Stimulated activated CD4-positive, alpha-beta T cell treated with anti-CD3 and anti-CD28 coated beads, Interleukin-1b, Interleukin-23, amount 100 ng/mL, for 48 hours (primary cell): ENCODE results near the gene ZG16B.

Experiments used
- DNase-seq: peaks from one replicate; pipeline ENCODE4 v3.0.0-alpha.2; 2020

Gene ZG16B, protein sequence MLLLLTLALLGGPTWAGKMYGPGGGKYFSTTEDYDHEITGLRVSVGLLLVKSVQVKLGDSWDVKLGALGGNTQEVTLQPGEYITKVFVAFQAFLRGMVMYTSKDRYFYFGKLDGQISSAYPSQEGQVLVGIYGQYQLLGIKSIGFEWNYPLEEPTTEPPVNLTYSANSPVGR

DNA sequence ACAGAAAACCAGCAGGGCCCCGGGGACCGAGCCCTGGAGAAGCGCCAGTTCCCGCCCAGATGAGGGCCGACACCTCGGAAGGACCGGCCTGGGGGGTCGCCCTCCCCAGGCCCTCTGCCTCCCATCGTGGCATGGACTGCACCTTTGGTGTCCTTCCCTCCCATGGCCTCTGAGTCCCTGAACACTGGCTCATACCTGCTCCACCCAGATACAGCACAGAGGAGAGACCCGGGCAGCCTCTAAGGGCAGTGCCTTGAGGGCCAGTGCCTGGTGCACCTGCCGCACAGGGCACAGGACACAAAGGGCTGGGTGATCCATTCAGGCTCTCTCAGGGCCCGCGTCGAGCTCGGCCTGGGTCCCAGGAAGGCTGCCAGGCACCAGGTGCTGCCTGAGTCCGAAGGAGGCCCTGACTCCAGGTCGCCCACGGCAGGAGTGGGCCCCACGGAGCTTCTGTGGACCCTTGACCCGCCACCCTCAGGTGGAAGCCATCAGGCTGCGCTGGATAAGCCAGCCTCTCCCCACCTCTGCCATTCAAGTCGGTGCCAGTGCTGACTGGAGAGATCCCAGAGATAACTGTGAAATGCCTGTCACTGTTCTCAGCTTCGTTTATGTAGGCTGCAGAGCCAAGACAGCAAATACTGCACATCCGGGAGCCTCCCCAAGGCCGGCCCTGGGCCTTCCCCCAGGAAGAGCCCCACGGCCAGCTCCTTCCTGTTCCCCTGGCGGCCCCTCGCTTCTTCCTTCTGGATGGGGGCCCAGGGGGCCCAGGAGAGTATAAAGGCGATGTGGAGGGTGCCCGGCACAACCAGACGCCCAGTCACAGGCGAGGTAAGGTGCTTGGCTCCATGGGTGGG, at the start of gene ZG16B:
Gene ZG16B, plus strand, starts transcription at position 803 of the 854 bp plus-strand sequence. CDS start 139 bp downstream, outside the sequence.
- no peak for DNase-seq

DNA sequence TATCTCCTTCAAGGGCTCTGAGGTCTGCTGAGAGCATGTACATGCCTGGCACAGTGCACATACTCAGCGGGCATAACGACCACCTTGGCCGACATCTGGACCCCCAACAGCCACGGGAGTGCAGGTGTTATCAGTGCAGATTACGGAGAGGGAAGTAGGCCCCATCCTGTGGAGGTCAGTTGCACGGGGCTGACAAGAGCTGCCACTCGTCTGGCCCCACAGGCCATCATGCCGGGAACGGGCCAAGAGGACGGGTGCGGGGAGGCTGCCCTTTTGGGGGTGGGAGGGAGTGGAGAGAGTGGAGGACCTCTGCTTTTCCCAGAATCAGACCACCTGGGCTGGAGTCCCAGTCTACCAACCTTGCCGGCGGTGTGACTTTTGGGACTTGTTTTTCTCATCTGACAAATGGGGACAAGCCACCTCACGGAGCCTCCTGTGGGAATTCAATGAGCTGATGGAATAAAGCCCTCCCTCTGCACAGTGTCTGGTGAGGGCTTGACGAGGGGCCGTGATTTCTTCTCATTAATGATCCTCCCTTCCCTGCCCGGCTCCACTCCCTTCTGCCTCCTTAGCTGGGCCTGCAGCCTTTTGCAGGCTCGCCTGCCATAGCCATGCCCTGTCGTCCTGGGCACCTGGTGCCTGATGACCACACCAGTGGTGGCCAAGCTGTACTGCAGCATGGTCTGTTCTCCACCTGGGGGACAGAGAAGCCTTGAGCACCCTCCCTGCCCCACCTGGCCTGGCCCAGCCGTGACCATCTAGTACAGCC, 47.3 kb upstream of the ZG16B start:
- no peak for DNase-seq

DNA sequence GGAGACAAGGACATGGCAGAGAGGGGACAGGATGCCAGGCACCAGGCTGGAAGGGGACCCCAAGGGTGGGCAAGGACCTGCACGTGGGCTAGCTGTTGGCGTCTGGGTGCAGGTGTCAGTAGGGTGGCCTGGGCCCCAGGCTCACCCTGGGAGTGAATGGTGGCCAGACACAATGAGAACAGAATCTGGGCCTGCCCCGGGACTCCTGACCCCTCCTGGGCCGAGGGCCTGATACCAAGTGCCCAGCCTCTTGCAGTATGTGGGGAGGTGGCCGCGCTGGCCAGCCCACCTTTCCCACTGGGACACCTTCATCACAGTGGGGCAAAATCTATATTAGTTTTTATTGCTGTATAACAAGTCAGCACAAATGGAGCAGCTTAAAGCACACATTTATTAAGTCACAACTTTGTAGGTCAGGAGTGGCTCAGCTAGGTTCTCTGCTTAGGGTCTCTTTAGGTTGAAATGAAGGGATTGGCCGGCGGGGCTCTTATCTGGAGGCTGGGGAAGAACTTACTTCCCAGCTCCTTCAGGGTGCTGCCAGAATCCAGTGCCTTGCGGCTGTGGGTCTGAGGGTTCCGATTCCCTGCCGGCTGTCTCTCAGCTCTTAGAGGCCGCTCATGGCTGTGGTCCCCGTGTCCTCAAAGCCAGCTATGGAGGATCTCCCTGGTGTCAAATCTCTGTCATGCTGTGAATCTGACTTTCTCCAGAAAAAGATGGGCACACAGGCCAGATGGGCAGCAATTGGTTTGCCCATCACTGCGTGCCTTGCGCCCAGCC, 46.3 kb upstream of the ZG16B start:
- no peak for DNase-seq

DNA sequence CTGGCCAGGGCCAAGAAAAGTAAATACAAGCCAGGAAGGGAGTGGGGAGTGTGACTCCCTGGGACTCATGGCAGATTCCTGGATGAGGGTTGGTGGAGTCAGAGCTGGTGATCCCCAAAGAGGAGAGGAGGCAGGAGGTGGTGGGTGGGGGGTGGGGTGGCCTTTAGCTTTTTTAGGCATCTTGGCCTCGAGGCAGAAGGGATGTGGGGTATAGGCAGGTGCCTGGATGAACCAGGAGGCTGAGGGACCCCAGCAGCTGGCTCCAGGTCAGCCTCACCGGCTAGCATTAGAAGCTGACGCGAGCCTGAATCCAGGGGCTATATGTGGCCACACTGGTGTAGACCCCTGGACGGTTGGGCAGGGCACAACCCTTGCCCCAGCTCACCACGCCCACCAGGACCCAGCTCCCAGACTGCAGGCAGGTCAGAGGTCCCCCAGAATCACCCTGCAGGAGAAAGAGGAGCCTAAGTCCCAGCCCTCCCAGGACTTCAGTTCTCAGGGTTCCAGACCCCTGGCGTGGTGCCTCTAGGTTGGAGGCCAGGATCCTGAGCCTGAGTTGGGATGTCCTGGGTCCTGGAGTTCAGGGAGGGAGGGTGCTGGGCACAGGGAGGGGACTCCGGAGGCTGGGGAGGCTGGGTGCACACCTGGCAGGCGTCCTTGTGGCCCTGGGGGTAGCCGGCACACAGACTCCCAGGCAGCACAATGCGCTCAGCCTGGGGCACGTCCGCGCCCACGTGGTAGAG, 45.6 kb upstream of the ZG16B start:
- no peak for DNase-seq

DNA sequence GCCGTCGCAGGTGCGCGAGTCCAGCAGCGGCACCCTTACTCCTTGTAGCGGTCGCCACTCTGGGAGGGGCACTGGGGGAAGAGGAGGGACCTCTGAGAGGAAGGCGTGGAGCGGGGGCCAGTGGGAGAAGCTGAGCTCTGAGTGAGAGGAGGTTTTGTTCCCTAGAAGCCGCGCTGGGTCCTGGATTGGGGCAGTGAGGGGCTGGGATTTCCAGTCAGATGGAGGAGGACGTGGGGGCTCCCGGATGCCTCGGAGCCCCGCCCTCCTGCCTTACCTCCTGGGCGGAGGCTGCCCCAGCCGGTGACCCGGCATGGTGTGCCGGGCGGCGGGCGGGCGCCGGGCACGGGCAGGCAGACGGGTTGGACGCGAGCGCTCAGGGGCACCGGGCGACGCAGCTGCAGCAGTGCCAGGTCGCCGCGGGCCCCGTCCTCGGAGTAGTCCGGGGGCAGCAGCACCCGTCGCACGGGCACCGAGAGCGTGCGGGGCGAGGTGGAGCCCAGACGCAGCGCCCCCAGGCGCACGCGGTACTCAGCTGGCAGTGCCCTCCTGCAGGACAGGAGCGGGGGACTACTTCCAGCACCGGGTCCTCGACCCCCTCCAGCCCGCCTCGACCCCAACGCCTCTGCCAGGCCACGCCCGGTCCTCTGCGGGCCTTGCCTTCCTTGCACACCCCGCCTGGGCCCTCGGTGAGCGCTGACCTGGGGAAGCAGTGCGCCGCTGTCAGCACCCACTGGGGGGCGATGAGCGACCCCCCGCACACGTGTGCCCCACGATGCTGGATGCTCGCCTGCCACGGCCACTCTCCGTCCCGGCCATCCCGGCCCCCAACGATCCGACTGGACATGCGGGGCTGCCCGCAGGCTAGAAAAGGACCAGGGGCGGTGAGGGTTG, 44.8 kb upstream of the ZG16B start:
- no peak for DNase-seq

DNA sequence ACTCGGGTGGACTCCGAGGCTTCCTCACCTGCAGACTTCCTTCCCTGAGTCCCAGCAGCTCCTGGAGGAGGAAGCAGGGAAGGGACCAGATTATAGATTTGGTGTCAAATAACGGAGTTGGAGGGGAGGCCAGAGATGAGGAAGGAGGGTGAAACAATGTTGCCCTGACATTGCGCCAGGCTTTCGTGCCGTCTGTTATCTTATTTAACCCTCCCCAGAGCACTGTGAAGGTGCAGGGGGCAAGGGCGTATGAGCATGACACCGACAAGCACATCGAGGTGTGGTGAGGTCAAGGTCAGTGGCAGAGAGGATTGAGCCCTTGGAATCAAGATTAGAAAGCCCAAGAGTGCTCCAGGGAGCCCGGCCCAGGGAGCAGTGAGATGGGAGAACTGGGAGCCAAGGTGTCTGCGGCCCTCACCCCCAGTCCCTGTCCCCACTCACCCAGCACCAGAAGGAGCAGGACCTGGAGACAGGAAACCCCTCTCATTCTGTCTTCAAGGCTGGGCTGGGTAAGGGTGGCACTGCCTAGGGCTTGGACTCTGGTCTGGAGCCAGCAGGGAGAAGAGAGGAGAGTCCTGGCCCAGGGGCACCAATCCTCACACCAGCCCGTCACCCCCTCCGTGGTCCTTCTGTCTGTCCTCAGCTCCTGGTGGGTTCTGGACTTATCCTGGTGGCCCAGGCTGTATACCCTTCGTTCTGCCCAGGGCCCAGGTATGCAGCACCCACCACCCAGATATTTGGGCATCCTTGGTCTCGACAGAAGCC, 43.9 kb upstream of the ZG16B start:
- DNase-seq, result no peak

DNA sequence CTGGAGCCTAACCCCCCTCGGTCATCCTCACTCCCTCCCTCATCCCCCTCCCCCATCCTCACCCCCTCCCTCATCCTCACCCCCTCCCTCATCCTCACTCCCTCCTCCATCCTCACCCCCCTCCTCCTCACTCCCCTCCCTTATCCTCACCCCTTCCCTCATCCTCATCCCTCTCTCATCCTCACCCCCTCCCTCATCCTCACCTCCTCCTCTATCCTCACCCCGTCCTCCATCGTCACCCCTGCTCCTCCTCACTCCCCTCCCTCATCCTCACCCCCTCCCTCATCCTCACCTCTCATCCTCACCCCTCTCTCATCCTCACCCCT, 43.3 kb upstream of the ZG16B start:
- DNase-seq, result no peak

DNA sequence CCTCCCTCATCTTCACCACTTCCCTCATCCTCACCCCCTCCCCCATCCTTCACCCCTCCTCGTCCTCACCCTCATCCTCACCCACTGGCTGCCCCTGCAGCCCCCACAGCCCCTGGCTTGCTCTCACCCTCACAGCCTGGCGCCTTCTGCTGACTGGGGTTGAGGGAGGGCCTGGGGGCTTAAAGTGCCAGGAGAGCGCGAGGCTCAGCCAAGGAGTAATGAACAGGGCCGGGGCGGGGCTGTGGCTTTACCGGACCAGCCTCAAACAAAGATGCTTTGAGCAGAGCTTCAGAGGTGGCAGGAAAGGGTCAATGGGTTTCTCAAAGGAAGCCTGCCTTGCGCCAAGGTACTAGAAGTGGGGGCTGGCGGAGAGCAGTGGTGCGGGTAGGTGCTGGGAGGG, 42.7 kb upstream of the ZG16B start, which contains the start of gene PRSS33:
Gene PRSS33, minus strand, starts transcription at position 155 of the 400 bp plus-strand sequence. CDS start 1,013 bp downstream, outside the sequence.
- DNase-seq, result no peak

DNA sequence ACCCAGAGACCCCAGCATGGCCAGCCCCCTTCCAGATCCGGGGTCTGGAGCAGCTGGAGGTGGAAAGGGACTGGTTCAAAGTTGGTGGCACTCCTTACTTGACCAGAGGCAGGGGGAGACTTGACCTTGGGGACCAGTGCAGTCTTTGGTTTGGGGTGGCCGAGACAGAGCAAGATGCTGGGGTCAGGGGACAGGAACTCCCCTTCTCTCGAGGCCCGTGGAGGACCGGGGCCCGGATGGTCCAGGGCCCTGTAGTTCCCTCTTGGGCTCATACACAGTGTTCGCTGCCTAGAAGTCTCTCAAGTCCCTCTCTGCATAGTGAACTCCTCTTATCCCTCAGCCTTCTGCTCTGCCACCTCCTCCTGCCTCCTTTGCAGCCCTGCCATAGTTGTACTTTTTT, 42.1 kb upstream of the ZG16B start:
- no peak for DNase-seq

DNA sequence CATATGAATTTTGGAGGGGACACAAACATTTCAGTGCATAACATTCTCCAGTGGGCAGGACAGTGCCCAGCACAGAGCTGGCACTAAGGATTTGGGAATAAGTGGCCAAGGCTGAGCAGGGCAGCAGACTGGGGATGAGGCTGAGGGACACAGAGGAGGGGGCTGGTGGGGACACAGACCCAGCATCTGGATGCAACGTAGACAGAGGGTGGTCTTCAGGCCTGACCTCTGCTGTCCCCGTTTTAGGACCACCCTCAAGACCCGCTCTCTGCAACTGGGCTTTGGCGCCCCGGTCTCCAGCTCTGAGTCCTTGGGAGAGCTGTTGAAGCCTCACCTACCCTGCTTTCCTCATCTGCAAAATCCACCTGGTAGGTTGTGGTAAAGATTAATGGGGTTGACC, 39.5 kb upstream of the ZG16B start:
- no peak for DNase-seq

DNA sequence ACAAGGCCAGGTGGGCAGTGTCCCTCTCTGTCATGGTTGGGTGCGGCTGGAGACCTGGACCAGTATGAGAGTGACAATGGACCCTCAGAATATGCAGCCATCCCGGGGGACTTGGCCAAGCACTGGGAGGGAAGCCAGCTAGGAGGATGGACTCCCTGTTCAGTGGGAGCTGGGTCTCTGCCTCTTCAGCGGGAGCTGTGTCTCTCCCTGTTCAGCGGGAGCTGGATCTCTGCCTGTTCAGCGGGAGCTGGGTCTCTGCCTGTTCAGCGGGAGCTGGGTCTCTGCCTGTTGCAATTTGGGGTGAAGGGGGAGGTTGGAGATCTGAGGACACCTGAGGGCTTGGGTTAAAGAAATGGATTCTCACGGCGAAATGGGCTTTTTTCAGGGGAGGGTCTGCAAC, 38.9 kb upstream of the ZG16B start:
- DNase-seq, result no peak

DNA sequence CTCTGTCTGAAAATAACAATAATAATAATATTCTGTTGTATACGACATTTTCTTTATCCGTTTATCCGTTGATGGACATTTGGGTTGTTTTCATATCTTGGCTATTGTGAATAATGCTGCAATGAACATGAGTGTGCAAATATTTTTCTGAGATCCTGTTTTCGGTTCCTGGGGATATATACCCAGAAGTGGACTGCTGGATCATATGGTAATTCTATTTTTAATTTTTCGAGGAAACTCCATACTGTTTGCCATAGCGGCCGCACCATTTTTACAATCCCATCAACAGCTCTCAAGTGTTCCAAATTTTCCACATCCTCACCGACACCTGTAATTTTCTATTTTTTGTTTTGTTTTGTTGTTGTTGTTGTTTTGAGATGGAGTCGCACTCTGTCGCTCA, 37.2 kb upstream of the ZG16B start:
- no peak for DNase-seq

DNA sequence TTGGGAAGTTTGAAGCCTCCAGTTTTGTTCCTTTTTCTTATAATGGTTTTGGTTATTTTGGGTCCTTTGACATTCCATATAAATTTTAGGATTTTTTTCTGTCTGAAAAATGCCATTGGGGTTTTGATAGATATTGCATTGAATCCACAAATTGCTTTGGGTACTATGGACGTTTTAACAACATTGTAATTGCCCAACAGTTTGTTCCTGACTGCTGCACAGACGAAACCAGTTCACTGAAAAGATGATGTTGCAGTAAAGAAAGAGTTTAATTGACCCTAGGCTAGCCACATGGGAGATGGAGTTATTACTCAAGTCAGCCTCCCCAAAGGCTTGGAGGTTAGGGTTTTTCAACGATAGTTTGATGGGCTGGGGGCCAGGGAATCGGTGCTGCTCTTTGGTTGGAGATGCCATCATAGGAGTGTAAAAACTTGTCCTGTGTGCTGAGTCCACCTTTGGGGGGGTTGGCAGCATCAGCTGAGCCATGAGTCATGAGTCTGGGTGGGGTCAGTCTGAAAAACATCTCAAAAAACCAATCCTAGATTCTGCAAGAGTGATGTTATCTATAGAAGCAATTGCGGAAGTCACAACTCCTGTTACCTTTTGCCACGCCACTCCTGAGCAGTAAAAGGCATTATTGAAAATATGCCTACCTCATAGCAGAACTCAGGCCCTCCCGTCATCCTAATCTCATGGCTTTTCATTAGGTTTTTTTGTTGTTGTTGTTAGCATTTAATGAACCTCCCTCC, 34.5 kb upstream of the ZG16B start:
- DNase-seq, result no peak

DNA sequence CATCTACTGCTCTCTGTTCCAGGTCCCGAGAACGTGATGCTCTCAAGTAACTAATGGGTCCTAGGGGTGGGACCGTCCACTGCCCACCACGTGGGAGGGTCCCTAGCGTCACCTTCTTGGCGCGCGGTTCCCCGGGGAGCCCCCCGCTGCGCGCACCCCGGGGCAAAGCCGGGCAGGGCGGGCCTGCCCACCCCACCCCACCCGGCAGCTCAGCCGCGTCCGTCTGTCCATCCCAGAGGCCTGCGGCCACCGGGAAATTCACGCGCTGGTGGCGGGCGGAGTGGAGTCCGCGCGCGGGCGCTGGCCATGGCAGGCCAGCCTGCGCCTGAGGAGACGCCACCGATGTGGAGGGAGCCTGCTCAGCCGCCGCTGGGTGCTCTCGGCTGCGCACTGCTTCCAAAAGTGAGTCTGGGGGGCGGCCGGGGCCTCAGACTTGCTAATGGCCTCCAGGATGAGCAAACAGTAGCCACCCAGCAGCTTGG, 31.3 kb upstream of the ZG16B start:
- DNase-seq, result no peak

DNA sequence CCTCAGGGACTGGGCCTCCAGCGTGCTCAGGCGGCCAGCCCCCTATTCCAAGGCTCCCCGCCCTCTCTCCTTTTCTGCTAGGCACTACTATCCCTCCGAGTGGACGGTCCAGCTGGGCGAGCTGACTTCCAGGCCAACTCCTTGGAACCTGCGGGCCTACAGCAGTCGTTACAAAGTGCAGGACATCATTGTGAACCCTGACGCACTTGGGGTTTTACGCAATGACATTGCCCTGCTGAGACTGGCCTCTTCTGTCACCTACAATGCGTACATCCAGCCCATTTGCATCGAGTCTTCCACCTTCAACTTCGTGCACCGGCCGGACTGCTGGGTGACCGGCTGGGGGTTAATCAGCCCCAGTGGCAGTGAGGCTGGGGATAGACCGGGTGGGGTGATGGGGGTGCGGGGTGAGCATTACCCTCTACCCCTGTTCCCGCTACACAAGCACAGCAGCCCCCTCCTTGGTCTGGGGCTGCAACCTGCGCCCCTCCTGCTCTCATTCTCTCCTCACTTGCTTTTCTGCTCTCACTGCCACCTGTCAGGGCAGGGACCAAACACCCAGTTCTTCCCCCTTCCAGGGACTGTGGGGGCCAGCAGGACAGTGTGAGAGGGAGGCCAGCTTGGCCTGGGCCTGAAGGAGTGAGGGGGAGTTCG, 30.8 kb upstream of the ZG16B start:
- no peak for DNase-seq

DNA sequence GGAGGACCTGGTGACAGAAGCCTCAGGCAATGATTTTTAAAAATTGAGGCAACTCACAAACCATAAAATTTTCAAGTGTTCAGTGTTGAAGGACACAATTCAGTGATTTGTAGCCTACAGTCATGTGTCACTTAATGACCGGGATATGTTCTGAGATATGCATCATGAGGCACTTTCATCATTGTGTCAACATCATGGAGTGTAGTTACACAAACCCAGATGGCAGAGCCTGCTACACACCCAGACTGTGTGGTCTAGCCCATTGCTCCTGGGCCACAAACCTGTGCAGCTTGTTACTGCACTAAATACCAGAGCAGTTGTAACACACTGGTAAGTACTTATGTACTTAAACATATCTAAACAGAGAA, 30.3 kb upstream of the ZG16B start:
- no peak for DNase-seq

DNA sequence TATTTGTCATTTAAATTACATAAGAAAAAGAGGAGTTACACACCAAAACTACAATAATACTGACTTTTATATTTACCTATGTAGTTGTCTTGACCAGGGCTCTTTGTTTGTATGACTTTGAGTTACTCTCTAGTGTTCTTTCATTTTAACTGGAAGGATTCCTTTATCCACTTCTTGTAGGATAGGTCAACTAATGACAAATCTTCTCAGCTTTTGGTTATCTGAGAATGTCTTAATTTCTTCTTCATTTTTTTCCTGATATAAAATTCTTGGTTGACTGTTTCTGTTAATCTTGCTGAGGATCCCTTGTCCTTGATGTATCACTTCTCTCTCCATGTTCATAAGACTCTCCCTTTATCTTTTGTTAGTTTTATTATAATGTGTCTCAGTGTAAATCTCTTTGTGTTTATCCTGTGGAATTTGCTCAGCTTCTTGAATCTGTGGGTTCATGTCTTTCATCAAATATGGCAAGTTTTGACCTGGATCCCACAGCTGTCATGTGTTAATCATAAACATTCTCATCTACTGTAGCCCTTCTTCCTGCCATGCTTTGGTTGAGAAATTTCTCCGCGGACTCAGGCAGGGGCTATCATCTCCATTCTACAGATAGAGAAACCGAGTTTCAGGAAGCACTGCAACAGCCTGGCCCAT, 26.4 kb upstream of the ZG16B start:
- DNase-seq, result no peak

DNA sequence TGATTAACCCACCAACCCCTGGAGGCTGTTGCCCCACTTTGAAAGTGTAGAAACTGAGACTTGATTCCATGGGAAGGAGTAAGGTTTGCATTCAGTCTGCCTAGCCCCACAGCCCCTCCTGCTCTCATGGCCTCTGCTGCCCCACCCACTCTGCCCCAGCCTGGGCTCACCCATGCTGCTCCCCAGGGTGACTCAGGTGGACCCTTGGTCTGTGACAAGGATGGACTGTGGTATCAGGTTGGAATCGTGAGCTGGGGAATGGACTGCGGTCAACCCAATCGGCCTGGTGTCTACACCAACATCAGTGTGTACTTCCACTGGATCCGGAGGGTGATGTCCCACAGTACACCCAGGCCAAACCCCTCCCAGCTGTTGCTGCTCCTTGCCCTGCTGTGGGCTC, 25.4 kb upstream of the ZG16B start:
- DNase-seq, result no peak

DNA sequence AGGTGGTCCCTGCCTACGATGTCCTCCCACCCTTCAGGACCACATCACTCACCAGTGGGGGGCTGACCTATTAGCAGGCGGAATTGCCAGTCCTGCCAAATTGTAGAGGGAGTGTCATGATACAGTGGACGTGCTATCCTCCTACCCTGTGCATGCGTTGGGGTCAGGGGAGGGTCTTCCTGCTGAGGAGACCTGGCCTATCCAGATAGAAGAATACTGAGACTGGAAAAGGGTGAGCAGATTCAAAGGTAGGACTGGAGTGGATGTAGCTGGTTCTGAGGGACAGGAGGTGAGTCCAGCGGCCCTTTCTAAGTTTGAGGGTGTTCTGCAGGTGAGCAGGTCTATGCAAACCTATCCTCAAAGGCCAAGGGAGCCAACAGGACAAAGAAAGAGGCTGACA, 23.8 kb upstream of the ZG16B start:
- DNase-seq, result no peak
